ENCODE measurements around the gene SLC39A2.

DNA sequence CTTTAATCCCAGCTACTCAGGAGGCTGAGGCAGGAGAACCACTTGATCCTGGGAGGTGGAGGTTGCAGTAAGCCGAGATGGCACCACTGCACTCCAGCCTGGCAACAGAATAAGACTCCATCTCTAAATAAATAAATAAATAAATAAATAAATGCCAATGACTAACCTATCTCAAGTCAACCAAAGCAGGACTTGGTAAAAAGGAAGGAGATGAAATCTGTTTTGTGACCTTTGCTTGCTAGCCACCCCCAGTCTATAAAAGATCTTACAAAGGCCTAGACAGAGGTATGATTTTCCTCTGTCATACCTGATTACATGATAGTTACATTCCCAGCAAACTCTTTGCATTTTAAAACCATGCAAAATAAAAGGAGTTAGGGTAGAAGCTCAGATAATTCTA is 22.8 kb upstream of the SLC39A2 start:
- TF ChIP-seq, protein P1, sequence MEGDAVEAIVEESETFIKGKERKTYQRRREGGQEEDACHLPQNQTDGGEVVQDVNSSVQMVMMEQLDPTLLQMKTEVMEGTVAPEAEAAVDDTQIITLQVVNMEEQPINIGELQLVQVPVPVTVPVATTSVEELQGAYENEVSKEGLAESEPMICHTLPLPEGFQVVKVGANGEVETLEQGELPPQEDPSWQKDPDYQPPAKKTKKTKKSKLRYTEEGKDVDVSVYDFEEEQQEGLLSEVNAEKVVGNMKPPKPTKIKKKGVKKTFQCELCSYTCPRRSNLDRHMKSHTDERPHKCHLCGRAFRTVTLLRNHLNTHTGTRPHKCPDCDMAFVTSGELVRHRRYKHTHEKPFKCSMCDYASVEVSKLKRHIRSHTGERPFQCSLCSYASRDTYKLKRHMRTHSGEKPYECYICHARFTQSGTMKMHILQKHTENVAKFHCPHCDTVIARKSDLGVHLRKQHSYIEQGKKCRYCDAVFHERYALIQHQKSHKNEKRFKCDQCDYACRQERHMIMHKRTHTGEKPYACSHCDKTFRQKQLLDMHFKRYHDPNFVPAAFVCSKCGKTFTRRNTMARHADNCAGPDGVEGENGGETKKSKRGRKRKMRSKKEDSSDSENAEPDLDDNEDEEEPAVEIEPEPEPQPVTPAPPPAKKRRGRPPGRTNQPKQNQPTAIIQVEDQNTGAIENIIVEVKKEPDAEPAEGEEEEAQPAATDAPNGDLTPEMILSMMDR (IDR thresholded peaks at IDR 0.05): no peak
- TF ChIP-seq POLR2A (IDR thresholded peaks at IDR 0.05): no peak
